HG02973 (cell line): ENCODE measurements around the gene CCDC102A.

Experiments used
- ATAC-seq: cut with Tn5 transposase; IDR thresholded peaks from one replicate; pipeline ENCODE4 v1.9.1; 2021; ENCODE audit warnings: moderate library complexity; ENCODE audit not compliant: unreplicated experiment

The CCDC102A gene

DNA sequence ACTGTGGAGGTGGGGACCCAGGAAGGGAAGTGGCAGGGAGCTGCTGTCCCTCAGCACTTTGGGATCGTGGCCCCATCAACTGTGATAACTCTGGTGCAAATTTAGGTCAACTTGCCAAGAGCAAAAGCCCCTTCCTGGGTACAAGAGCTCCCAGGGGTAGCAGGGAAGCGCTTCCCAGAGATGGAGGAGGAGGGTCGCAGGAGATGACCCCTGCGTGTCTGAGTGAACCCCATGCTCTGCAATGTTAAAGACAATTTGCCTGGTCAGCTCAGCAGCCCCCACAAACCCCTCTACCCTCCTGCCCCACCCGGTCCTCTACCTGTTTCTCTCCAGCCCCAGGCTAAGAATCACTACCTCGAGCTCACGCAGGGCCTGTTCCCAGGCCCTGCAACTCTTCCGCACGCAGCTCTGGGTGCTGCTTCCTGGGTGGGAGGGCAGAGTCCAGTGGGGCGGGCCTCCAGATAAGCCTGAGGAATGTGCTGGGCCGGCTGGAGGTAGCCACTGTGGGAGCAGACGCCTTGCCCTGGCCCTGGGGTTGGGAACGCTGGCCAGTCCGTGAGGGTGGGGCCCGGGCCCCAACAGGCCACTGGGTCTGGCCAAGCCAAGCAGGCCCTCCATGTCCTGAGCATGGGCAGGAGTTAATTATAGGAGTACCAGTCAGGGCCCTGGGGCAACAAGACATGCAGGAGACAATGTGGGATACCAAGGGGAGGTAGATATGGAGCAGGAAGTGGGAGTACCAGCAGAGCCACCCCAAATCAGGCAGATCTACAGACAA is 56.2 kb downstream of the CCDC102A start:
- ATAC-seq: no peak

DNA sequence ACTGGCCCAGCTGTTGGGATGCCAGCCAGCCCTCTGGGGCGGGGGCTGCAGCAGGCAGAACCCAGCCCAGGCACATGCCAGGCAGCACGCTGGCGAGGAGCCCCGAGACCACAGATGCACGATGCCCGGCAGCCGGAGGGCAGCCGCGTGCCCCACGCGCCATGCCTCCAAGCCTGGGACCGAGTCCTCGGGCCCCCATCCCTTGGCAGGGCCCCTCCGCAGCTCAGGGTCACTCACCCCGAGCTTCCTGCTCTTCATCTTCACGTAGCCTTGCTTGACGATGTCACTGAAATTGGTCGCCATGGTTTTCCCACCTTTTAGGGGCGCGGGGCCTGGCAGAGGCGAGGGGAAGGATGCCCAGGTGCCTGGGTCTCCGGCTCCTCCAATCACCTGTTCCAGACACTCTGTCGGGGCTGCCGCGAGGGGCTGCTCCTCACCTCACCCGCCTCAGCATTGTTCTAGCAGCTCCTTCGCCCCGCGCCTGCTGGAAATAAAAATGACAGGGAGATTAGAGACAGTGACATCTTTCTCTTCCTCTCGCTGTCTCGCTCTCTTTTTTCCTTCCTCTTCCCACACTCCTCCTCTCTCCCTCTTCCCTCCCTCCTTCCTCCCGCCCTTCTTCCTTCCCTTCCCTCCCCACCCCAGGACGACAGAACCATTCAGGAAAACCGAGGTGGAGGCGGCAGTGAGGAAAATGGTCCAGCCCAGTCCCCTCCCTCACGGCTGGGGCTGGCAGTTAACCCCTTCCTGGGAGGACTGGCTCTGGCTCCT is 57.0 kb downstream of the CCDC102A start:
- no peak for ATAC-seq

DNA sequence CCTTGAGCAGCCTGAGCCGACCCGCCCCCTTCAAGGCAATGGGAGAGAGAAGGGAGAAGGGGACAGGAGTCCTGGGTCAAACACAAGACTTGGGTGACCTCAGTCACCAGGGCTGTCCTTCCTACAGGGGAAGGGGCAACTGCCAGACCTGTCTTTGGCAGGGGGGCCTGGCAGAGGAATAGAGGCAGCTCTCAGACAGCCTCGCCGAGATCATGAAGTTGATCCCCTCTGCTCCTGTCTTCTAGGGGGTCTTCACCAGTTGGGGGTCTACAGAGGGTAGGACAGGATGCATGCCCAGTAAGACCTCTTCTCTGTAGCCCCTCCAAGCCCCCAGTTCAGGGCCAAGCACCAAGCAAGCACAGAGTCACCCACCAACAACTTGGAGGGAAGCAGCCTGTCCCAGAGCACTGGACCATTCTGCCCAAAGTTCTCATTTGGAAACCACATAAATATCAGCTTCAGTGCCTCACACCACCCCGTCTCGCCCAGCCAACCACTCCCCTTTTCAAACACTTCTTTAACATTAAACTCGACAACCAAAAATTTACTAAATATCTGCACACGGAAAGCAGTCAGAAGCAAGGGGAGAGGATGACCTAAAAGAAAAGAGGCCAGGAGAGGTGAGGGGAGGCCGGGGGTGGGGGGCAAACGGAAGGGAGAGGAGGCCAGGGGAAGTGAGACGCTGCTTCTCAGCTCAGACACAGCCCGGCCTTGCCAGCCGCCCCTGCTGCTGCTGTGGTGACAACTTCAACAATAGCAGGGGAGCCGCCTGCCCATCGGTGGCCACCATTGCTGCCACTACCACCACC is 57.8 kb downstream of the CCDC102A start:
- ATAC-seq: no peak

DNA sequence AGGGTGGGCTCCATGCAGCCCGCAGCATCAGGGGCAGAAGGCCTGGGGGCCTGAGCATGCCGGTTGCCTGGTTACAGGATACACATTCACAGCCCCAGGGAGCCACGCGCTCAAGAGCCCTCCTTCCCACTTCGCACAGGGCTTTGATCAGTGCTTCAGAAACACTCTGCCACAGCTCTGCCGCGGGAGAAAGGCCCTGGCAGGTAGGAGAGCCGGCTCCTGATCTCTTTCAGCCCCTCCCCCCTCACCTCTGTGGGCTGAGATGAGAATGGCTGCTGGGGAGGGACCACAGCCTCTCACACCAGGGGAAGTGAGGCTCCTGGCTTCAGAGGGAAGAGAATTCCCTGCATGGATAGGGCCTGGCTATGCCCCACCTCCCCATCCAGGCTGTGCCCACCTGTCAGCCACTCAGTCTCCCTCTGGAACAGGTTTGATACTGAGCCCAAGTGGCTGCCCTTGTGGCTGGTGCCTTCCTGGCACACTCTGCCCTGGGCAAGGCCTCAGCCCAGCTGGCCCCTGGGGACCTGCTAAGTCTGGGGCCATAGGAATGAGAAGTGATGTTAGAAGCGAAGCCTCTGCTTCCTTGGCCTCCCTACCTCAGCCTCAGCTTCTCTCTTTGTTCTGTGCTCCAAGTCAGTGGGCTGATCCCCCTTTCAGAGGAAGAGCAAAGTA is 58.7 kb downstream of the CCDC102A start:
- no peak for ATAC-seq

DNA sequence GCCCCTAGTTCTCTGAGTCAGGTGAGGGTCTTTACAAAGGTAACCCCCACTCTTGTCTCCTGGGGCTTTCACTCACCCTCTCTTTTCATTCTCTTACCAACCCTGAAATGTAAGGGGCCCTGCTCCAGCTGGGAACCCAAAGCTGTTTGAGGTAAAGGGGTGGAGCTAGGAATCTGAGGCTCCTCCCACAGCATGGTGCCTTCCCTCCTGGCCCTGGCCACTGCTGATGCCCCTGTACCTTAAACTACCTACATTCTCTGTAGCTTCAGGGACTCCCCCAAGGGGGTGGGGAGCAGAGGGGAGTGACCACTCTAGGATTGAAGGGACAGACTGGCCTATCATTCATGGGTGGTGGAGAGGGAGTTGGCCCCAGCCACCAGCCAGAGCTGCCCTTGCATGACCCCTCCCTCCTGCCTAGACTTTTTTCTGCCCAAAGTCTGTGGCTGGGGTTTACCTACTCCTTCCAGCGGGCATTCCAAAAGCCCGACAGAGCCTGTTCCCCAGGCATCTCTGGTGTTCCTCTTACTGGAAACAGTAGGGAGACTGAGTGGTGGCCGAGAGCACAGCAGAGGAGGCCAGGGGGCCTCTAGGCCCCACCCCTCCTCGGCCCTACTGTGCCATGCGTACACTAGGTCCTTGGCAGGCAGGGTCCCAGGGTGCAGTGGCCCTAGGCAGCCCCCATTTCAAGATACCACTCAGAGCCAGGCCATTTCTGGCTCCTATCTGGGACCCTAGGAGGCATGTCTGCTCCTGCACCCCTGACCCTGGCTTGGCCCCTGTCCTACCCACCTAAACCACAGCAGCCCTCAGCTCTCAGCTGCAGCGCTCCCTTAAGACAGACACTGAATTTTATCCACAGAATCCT is 59.6 kb downstream of the CCDC102A start:
- no peak for ATAC-seq

DNA sequence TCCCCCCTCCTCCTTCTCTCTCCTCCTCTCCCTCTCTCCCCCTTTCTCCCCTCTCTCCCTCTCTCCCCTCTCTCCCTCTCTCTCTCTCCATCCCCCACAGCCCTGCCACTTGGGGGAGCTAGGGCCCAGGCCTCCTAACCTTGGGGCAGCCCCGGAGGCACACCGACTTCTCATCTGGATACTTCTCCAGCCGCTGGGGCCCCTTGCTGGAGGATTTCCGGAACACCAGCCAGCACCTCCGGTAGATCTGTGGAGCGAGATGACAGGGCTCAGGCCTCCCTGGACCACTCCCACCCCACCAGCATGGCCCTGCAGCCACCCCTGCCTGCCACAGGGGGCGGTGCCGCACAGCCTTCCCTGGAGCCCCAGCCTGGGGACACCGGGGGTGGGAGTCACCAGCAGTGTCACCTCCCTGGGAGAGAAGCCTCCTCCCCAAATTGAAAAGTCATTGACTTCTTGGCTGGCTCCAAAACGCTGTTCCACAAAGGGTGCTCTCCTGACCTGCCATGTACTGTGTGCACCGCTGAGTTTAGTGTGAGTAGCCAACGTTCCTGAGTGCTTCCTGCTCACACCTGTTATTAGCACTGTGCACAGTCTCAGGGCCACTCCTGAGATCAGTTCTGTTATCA is 60.5 kb downstream of the CCDC102A start:
- peak; percentile 94 for ATAC-seq

DNA sequence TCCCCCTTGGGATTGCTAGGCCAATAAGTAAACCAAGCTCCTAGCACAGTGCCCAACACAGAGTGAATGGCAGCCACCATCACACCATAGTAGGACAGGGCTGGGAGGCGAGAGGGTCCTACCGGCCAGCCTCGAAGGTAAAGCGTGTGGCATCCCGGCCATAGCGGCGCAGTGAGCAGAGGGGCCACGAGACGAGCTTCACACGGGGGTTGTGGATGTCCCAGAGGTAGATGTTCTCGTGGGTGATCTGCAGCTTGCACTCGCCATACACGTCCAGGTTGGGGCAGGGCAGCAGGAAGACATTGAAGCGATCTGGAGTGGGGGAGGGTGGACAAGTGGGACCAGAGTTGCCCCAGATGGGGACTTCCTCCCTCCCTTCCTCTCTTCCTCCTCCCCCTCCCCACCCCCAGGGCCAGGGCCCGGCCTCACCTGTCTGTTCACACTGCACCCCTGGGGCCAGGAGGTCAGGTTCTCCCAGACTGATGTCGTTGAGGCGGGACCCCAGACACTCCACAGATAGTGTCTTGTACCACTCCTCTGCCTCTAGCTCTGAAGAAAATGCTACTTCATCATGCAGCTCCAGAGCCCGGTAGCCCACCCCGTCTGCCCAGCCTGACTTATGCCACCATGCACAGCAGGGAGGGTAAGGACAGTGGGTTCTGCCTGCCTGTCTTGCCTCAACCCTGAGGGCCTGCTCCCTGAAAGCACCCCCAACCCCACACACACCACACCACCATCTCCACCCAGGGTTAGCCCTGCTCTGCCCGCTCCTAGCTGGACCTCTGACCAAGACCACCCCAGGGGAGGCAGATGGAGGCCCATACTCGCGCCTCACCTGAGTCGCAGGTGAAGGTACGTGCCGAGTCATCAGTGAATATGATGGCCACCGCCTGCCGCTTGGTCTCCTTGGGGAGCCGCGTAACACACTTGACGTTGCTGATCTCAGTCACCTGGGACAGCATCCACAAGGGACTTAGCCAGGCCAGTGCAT is 61.4 kb downstream of the CCDC102A start:
- ATAC-seq: no peak

DNA sequence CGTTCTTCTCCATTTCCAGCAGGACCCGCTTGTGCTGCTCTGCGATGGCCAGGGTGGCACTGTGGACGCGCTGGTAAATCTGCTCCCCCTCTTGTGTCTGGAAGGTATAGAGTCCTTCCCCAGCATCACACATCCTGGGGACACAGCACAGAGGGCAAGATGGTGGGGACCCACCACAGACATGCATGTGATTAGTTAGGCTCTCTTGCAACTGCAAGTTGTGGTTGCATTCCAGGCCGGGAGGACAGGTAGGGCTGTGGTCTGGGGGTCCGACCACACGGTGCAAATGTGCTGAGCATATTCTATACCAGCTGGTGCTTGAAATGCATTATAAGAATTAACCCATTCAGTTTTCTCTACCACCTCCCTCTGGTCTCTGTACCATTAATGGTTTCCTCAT is 62.5 kb downstream of the CCDC102A start:
- ATAC-seq: no peak

DNA sequence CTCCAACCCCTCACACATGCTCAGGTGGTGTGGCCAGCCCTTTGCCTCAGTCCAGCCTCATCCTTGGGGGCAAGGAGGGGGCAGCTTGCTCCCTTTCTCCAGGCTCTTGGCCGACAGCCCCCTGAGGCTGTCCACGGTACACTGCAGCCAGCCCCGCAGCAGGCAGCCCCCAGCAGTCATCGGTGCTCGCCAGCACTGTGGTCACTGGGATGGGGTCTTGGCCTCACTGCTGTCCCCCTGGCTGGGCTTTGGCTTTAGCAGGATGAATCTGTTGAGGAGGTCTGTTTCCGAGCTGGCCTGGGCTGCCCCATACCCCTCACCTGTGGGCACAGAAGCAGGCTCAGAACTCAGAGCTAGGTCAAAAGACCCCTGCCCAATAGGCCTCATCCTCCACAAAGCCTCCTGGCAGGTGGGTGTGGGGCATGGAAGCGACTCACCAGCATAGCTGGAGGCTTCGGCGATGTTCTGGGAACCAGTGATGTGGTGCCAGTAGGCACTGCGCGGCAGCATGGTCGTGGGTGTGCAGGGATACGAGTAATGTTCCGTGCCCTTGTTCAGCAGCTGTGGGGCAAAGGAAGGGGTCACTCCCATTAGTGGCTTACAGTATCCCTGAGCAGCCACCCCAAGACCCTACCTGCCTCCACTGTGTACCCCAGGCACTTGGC is 63.1 kb downstream of the CCDC102A start:
- no peak for ATAC-seq

DNA sequence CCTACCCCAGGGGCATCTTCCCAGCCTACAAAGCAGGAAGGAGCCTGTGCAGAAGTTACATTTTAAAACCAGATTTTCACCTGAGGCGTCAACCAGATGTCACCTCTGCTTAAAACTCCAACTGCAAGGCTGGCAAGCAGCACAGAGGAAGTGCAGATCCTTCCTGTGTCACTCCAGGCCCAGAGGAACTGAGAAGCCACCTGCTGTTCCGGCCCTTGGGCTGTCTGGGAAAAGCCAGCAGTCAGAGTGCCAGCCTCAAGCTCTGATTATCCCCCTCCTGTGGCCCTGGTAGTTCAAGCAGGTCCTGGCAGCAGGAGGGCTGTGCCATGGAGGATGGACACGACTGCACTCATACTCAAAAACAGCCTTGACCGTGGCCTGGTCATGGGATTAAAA is 63.7 kb downstream of the CCDC102A start:
- ATAC-seq: no peak

DNA sequence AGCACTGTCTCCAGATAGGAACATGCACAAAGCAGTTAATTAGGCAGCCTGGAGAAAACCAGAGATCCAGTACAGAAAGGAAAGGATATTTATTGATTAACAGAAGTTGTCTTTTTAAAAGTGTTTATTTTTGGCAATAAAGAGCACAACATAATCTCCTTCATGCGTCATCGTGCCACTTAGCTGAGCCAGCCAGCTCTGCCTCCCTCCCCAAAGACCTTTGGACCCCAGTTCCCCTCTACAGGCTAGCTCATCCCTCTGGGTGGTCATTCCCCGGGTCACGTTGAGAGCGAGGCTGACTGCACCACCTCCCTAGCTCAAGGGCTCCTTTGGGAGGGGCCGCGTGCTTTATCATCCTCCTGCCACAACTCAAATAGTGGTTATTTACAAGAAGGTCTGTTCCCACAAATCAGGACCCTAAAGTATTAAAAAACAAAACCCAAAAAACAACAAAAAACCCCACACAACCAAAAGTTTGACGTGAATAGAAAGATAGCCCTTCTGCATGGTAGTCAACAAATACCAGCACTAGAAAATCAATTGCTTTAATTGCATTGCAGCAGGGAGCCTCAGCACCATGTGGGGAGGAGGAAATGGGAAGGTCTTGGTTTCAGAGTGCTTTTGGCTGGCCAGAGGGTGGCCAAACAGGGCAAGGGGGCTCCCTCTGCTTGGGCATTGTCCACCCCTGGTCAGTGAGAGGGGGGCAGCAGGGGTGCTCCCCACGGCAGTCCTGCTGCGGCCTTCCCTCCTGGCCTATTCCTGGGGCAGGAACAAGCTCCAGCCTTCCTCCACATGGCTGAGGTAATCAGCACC is 64.3 kb downstream of the CCDC102A start:
- no peak for ATAC-seq

DNA sequence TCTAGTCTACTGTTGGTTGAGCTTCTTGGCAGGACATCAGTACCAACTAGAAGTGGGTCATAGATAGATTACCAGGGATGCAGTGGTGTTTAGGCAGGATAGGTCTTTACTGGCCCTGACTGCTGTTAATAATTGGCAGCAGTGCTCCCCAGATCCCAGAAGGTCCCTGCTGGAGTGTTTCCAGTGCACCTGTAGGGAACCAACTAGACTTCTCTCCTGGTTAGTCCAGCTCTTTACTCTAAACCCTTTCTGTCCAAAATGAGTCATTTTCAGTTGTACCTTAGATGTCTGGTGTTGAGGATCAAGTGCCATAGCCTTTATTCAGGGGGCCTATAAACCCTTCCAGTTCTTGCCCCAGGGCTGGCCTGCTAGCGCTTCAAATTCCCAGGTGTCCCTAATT is 65.2 kb downstream of the CCDC102A start:
- no peak for ATAC-seq

DNA sequence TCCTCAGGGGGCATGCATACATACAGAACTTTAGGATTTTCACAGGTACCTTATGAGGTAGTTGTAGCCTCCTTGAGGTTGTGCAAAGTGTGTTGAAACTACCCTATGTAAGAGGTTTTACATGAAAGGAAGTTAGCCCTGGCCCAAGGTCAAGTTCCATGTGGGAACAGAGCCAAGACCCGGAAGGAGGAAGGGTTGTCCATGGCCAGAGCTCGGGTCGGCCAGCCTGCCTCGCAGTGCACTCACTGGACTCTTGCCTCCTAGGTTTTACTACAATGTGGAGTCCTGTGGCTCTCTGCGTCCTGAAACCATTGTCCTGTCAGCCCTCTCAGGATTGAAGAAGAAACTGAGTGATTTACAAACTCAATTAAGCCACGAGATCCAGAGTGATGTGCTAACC is 65.7 kb downstream of the CCDC102A start:
- no peak for ATAC-seq

DNA sequence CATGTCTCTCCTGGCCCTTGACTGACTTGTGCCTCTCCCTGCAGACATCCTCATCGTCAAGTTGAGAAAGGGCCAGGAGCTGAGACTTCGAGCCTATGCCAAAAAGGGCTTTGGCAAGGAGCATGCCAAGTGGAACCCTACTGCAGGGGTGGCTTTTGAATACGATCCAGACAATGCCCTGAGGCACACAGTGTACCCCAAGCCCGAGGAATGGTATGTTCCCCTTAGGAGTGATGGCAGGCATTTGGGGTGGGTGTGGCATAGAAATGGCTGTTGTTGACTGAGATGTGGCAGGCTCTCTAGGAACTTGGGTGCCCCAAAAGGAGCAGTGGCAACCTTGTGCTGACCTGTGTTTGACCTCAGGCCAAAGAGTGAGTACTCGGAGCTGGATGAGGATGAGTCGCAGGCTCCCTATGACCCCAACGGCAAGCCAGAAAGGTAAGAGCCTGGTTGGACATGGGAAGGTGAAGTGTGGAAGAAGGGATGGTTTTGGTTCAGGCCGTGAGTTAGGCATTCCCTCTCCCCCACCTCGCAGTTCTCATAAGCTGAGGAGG is 66.4 kb downstream of the CCDC102A start:
- ATAC-seq: no peak

DNA sequence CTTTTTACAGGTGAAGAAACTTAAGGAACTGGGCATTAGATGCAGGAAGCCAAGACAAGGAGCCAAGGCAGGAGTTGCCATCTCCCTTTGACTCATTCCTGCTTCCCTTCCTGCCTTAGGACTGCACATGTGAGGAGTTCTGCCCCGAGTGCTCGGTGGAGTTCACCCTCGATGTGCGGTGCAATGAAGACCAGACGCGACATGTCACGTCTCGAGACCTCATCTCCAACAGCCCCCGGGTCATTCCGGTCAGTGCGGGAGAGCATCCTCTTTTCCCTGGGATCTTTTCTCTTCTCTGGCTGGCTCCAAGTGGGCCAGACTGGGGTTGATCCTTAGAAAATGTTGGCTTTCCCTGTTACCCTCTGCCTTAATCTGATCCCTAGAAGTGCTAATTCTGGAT is 67.3 kb downstream of the CCDC102A start:
- ATAC-seq: no peak

DNA sequence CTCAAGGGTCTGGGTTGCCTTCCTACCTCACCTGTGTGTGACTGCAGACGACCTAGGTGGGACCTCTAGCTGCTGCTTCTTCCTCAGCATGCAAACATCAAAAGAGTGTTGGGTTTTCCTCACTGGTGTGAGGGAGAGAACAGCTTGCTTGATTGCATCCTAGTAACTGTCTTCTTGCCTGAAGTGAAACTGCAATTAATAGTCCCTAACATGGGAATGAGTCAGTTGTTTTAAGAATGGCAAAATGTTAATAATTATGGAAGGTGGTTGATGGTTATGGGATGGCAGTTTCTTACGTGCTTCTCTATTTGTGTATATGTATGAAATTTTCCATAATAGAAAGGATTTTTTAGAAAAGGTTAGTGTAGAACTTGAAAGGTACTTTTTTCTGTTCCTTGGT is 68.0 kb downstream of the CCDC102A start:
- no peak for ATAC-seq

DNA sequence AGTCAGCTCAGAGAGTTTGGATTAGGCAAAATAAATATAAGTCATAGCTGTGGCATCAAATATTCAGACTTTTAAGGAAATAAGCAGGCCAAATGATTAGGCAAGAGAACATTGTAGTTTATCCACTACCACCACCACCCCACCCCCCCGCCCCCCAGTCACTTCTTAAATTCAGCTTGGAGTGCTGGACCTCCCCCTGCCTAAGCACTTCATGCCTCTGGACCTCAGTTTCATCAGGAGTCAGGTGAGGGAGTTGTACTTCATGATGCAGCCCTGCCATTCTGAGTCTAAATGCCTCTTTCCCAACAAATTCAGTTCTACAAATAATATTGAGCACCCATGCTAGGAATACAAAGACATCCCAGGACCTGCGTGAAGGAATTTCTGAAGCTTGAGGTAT is 71.8 kb downstream of the CCDC102A start:
- no peak for ATAC-seq
